ENCODE measurements around the gene GLRB.
A peak's percentile ranks its signal among the peaks of the same experiment; 100 is the strongest.
"Not testable (repeated sequence)": the region's sequence is repeated elsewhere in the genome, so short reads cannot be mapped to it uniquely, and the experiment has no call there.

GLRB gene

DNA sequence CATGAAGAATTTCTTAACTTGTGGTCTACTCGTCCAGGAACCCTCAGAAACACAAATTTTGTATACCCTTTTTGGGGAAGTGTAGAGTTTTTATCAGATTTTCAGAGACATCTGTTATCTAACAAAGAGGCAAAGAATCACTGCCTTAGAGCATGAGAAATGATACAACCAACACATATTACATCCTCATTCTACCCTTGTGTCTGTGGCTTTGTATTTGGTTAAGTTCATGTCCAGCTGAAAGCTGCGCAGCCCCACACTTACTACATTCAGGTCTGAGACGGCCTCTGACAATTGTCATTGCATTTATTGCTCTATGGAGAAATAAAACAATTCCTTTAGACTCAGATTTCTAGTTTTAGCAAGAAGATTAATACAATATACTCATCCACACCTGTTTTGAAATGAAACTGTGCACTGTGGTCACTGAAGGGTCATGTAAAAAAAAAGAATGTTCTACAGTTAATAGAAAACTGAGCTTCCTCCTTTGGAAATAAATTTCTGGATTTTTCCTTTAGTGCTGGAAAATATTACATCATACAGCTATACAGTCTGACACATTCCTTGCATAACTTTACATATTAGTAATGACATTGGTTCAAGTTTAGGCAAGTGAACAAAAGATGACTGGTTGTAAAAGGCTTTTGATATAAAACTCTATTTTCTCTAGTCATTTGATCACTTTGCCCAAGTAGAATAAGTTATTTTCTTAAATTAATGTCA is 39.8 kb downstream of the GLRB start:
- DNase-seq: no peak
- intact Hi-C loops (cut with DNase I): no loop called here

DNA sequence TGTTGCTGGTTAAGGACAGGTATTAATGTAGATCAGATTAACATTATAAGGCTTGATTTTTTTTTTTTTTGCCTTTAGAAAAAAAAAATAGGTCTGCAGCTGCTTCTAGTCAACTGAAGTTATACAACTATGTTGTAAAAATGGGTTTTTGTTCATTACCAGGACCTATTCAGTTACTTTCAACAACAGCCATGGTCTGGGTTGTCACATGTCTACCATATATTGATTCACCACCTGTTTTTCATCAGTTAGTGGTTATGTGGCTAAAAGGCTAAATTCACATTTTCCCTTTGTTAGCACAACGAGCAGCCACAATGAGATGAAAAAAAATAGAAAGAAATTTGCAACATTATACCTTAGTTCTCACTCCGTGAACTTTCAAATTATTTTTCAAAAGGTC is 45.5 kb downstream of the GLRB start:
- intact Hi-C loops (cut with DNase I): no loop called here

DNA sequence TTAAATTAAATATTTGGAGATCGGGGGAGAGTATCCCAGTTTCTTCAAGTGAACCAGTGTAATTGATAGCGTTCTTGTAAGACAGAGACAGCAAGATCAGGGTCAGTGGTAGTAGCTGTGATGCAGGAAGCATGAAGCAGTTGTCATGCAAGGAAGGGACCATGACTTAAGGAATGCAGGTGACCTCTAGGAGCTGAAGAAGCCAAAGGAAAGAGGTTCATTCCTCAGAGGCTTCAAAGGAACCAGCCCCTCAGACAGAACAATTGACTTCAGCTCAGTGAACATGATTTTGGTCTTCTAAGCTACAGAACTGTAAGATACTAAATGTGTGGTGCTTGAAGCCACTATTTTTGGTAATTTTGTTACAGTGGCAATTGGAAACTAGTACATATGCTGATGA is 51.6 kb downstream of the GLRB start:
- DNase-seq: no peak
- intact Hi-C loops (cut with DNase I): no loop called here

More for the DNA sequence above, 45.5 kb downstream of the GLRB start:
- DNase-seq: no peak

DNA sequence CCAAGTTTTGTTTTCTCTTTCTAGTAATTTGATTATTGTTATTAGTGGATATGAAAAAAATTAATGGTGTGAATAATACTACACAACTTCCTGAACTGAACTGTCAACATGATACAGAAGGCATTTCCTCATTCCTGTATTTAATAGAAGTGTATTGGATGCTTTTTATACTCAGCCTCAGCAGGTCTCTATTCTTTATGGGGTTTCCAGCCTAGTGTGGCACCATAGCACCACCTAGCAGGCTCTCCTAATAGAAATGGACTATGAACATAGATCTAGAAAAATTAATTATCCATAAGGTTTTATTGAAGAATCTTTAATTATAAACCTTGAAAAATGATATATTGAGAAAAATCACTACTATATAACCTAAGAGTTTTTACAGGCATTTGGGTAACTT is 52.4 kb downstream of the GLRB start:
- peak in 2 of 10 donors; percentile 11 to 59 for DNase-seq
- intact Hi-C loops (cut with DNase I): no loop called here

DNA sequence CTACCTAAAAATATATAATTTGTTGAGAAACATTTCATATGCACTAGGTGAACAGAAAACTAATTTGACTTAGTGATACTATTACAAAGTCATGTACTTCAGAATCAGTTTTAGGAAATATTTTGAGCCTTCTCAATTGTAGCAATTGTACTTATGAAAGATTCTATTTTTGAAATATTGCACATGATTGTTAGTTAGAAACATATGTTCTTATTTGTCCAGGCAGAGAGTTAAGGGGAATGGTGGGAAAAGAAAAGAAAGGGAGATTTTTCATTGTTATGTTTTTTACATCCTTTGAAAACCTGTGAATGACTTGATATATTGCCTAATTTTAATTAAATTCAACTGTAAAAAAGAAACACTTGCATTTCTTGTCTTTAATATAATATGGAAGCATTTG is 66.0 kb downstream of the GLRB start:
- intact Hi-C loops (cut with DNase I): no loop called here
- no peak for DNase-seq

DNA sequence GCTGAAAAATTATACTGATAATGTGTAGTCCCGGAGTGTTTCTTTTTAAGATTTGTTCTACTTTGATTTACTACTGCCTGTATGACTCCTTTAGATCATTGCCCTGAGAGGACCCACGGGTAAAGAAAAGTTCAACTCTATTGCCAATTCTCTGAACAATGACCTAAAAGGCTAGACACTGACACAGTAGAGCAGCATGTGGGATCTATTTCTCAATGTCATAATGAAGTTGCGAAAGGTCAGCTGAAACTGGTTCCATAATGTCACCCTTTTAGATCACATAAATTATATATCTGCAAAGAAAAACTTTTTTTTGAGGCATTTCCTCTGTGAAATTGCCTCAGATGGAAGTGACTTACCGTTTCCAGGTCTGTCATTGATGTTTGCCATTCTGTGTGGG is 67.4 kb downstream of the GLRB start:
- intact Hi-C loops (cut with DNase I): no loop called here
- no peak for DNase-seq

DNA sequence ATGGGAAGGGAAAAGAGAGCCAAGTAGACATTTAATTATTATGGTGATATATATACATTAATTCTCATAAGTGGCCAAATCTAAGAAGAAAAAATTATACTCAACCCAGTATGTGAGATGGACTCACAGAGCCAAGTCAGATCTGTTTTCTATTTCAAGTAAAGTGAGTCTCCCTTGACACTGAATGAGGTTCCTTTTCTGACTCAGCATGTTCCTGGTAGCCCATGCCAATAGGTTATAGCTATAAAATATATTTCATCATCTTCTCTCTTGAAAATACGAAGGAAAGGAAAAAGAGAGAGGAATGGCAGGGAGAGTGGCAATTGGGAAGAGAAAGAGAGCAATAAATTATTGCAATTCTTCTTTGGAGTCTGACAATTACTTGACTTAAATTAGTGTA is 75.8 kb downstream of the GLRB start:
- no peak for DNase-seq
- intact Hi-C loops (cut with DNase I): no loop called here

DNA sequence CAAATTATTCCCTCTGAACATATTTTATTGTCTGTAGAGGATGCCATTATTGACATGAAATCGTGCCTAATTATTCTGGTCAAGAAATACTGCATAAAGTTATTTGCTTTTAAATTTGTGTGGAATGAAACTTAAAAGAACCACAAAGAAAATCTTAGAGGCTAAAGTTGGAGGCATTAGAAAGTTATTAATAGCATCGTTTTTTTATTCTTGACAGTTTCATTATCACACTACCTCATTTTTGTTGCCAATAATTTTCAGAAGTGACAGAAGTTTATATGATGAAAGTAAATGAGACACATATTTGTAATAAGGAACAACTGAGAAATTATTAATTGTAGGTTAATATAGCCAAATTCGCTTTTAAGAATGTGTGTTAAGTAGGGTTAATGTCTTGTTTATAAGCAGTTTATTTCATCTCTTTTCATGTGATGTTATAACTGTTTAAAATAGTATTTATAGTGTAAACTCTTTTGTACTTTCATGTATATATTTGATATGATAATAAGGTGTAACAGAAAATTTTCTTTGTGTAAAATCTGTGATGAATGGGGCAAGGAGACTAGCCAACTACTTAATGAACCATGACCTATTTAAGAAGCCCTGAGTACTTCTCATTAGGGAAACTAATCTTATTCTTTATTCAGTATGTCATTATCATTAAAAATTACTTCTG is 90.1 kb downstream of the GLRB start:
- intact Hi-C loops (cut with DNase I): no loop called here
- DNase-seq: no peak

DNA sequence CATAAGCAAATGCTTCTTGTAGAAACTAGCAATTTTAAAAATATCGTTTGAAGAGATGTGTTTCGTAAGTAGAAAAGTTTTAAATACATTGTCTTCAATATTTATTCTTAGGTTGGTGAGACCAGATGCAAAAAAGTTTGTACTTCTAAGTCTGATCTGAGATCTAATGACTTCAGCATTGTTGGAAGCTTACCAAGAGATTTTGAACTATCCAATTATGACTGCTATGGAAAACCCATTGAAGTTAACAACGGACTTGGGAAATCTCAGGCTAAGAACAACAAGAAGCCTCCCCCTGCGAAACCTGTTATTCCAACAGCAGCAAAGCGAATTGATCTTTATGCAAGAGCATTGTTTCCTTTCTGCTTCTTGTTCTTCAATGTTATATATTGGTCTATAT is 94.4 kb downstream of the GLRB start:
- intact Hi-C loops (cut with DNase I): no loop called here
- no peak for DNase-seq

DNA sequence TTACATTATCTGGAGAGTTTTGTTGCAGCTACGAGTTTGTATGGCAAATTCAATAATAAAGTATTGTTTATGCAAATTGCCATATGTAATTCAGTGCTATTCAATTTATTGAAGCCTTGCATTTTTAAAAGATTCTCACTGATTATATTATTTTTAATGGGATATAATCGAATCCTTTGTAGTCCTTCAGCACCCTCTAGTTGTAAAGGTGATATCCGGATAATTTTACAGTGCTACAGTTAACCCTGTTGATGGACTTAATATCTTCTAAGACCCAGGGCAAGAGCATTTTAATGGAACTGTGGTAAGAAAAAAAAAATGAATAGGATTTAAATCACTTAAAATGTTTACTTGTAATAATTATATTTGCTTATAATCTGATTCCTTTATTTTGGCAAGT is 96.1 kb downstream of the GLRB start:
- no peak for DNase-seq
- intact Hi-C loops (cut with DNase I): no loop called here

DNA sequence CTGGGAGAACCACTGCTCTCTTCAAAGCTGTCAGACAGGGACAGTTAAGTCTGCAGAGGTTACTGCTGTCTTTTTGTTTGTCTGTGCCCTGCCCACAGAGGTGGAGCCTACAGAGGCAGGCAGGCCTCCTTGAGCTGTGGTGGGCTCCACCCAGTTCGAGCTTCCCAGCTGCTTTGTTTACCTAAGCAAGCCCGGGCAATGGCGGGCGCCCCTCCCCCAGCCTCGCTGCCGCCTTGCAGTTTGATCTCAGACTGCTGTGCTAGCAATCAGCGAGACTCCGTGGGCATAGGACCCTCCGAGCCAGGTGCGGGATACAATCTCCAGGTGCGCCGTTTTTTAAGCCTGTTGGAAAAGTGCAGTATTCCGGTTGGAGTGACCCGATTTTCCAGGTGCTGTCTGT is 104.3 kb downstream of the GLRB start:
- DNase-seq; intact Hi-C loops (cut with DNase I): not testable (repeated sequence)

DNA sequence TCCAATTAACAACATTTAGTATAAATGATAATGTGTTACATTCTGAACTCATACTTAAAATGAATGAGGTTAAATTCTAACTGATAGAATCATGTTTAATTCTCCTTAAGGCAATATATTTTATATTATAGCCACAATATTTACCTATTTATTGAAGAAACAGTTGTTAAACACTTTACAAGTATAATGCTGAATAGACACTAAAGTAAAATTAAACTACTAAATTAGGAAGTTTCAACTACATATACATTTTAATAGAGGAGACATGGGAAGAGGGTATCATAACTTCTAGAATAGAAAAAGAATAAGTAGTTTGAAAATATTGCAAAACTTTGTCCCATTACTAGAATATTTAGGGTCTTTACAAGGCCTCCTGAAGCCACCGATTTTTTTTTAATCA is 108.3 kb downstream of the GLRB start:
- intact Hi-C loops (cut with DNase I): no loop called here
- DNase-seq: no peak

DNA sequence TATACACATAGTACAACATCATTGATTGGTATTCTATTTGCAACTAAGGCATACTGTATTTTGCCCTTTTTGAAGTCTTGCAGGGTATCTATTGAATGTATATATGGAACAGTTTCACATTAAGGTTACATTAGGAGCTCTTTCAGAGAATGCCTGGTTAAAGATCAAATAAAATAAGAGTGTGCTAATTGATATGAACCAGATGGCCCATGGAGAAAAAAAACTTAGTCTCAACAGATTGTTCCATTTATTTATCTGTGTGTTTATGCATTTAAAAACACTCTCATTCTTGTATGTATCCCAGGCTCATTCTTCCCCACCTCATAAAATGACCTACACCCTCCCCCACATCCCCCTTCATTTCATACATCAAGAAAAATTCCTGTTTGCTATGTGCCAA is 109.4 kb downstream of the GLRB start:
- DNase-seq: no peak
- intact Hi-C loops (cut with DNase I): no loop called here

DNA sequence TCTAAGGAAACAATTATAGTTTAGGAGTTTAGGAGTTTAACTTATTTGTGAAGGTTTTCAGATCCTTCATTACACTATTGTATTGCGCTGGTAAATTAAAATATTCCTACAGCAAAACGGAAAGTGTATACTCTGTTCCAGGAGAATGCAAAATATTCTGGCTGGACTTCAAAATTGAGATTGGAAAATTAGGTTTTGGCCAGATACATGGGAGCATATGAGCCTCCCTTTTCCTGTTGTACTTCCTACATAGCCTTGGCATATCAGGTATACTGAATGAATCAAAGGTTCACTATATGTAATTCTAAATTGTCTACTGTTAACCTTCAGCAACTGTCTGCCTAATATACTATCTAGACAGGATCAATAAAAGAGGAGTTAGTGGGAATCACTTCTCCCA is 119.4 kb downstream of the GLRB start:
- no peak for DNase-seq
- intact Hi-C loops (cut with DNase I): no loop called here

DNA sequence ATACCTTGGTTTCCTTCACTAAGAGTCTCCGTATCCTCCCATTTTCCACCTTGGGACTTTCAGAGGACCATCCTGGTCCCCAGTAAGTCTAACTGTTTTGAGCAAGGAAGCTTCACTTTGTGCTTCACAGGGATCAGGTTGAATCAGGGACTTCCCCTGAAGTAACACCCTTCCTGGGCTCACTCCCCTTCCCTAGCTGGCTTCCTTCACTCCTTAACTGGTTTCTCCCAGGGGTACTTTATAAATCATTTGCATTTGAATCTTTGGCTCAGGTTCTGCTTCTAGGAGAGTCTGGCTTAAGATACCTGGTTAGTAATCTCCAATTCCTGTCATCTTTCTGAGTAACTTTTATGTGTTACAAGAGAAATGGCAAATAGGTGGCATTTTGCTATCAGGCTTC is 120.1 kb downstream of the GLRB start:
- intact Hi-C loops (cut with DNase I): no loop called here
- no peak for DNase-seq

DNA sequence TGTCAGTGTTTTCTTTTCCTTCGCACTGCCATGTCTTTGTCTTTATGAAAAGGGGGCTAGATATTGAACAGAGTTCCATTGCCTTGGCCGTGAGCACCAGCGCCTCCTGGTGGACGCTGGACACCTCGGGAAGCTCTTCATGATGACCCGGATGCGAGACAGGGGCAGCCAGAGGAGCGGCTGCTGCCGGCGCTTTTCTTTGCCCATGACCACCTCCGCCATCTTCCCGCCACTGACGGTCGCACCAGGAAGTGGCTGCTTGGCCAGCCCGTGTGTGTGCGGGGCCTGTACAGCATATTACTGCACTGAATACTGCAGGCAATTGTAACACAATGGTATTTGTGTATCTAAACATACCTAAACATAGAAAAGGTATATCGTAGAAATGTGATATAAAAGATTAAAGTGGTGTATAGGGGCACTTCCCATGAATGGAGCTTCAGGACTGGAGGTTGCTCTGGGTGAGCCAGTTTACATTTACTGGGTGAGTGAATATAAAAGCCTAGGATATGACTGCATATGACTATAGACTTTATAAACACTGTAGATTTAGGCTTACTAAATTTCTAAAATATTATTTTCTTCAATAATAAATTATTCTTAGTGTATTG is 128.8 kb downstream of the GLRB start:
- intact Hi-C loops (cut with DNase I): no loop called here
- DNase-seq: peak in 2 of 10 donors; percentile 16 to 65

DNA sequence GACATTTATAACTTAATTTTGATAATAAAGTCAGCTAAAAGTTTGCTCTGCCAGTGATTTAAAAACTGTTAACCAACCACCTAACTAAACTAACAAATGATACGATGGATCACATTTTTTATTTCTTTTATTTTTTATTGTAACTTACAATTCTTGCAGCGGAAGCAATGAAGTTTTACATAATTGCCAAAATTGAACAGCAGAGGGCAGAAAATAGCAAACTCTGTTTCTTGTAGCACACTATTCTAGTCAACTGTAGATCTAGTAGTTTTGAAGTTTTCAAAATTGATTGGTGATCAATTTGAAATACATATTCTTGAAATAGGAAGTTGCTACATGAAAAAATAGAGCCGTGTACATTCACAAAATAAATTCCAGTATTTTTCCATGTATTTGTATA is 141.8 kb downstream of the GLRB start:
- intact Hi-C loops (cut with DNase I): loop anchor here (2.0 kb wide), 1 partner anchor 761 kb away; no protein-coding TSS in a partner anchor
- DNase-seq: no peak

DNA sequence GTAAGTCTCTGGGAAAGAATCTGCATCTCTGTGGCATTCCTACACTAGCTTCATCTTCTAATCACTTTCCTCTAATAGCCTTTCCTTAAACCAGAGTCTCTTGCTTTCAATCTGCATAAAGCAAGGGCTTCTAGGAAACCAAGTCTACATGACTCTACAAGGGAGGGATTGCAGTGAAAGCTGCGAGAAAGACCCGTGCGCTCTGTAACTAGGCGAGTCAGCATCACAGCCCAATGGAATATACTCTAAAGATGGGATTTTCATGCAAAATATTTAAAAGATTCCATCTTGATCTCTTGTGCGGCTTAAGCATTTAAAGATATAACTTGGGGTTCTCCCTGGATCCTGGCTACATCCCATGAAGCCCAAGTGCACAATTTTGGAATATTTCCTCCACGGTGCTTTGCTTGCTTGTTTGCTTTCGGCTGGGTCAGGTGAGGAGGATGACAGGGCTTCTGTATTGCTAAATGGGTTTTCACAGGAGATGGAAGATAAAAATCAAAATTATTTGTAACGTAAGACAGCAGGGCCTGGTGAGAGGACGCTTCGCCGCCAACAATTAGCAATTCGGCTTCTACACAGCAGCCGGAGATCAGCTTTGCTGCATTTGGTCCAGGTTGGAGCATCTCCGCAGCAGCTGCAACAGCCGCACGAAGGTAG is 143.9 kb downstream of the GLRB start:
- peak in 1 of 10 donors; percentile 16 for DNase-seq
- intact Hi-C loops (cut with DNase I): loop anchor here (10.0 kb wide), 1 partner anchor 955 kb away; the partner anchor contains the start of gene GASK1B

DNA sequence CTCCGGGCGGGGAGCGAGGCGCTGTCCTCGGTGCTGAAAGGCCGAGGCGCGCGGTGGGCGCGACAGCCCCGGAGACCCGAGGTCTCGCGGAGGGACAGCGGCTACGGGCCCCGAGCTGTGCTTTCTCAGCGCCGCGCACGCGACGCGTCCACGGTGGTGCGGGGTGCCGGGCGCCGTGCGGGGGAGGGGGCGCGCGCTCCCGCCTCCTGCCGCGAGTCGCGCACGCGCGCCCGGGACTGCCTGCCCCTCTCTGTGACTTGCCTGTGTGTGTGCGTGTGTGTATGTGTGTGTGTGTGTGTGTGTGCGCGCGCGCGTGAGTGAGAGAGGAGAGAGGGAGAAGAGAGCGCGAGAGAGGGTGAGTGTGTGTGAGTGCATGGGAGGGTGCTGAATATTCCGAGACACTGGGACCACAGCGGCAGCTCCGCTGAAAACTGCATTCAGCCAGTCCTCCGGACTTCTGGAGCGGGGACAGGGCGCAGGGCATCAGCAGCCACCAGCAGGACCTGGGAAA is 144.5 kb downstream of the GLRB start, which contains the start of gene GRIA2:
Gene GRIA2 (plus strand): TSS at position 358 of the 511 bp plus-strand sequence. CDS start 315 bp downstream, outside the sequence.
- intact Hi-C loops (cut with DNase I): loop anchor here (10.0 kb wide), 1 partner anchor 954 kb away; the partner anchor contains the start of gene GASK1B
- peak; percentile 62 to 97 (median 80) for DNase-seq

DNA sequence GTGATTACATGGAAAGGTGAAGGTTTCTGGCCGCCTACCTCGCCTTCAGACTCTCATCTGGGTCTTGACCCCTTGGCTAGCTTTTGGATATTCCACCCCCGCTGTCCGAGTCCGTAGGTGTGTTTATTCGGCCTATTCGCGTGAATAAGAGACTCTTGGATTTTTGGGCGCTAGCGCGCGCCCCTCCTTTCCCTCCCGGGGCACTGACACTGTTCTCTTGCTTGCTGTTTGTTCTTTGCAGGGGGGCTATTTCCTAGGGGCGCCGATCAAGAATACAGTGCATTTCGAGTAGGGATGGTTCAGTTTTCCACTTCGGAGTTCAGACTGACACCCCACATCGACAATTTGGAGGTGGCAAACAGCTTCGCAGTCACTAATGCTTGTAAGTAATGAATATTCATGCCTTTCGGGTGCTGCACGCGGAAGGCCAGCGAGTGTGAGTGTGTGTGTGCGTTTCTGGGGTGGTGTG is 145.5 kb downstream of the GLRB start:
- intact Hi-C loops (cut with DNase I): loop anchor here (10.0 kb wide), 1 partner anchor 953 kb away; the partner anchor contains the start of gene GASK1B
- DNase-seq: peak in 6 of 10 donors; percentile 31 to 89 (median 46)
